HG03457 (cell line): ENCODE results near the gene REXO5.
"Not testable (repeated sequence)": the region's sequence is repeated elsewhere in the genome, so short reads cannot be mapped to it uniquely, and the experiment has no call there.

Experiments
- ATAC-seq: cut with Tn5 transposase; IDR thresholded peaks from one replicate; pipeline ENCODE4 v1.9.1; 2021; ENCODE audit warnings: moderate number of reproducible peaks; ENCODE audit not compliant: unreplicated experiment

Gene REXO5, protein sequence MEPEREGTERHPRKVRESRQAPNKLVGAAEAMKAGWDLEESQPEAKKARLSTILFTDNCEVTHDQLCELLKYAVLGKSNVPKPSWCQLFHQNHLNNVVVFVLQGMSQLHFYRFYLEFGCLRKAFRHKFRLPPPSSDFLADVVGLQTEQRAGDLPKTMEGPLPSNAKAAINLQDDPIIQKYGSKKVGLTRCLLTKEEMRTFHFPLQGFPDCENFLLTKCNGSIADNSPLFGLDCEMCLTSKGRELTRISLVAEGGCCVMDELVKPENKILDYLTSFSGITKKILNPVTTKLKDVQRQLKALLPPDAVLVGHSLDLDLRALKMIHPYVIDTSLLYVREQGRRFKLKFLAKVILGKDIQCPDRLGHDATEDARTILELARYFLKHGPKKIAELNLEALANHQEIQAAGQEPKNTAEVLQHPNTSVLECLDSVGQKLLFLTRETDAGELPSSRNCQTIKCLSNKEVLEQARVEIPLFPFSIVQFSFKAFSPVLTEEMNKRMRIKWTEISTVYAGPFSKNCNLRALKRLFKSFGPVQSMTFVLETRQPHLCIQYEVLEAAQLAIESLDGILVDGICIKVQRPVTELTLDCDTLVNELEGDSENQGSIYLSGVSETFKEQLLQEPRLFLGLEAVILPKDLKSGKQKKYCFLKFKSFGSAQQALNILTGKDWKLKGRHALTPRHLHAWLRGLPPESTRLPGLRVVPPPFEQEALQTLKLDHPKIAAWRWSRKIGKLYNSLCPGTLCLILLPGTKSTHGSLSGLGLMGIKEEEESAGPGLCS

DNA sequence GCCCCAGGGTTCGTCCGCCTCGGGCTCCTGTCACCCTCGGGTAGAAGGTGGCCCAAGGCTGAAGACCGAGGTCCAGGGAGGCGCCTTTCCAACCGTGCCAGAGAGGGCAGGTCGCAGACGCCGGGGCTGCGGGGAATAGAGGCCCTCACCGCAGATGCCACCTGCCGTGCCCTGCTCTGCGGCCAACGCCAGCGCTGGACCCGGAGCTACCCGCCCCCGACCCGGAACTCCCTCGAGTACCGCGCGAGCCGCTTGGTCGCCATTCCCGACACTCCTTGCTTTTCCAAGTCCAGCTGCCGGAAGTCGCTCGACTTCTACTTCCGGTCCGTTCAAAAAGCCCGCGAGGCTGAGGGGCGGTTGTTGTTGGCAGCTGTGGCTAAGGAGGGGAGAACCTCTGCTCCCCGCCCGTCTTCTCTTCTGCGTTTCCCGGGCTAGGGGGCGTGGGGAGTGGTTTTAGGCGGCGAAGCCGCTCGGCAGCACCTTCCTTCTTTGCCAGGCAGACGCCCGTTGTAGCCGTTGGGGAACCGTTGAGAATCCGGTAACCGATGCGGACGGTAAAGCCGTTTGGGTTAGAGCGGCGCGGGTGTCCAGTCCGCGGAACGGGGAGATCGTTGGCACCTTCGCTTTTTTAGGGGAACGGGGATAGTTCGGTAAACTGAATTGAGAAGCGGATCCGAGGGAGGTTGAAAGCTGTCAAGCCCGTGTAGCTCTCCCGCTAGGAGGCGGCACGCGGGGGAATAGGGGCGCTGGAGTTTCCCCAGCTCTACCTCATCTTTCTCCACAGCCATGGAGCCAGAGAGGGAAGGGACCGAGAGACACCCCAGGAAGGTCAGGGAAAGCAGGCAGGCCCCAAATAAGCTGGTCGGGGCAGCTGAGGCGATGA, at the start of gene REXO5, which contains the start of gene ERI2:
TSS of gene REXO5 (plus strand) at position 360 of the 883 bp plus-strand sequence. CDS start at position 787, 427 bp downstream.
TSS of gene ERI2 (minus strand) at position 305 of the 883 bp plus-strand sequence. CDS start at position 263, 42 bp downstream.
- ATAC-seq, result peak; percentile 60

DNA sequence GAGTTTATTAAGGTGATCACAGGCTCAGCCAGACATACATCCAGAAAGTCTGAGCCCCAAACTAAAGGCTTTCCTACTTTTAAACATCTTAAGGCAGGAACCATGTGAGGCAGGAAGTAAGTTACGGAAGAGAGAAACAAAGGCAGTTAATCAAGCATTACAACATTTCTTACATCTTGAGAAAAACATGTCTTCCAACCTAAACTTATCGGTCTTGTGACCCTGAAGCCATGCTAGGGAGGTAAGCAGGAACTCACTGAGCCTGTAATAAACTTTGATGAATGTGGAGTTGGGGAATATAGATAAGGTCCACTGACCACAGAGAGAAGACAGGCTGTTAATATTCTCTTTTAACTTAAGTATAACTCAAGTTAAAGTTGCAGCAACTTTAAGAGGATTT, 46.0 kb upstream of the REXO5 start:
- ATAC-seq, result no peak

DNA sequence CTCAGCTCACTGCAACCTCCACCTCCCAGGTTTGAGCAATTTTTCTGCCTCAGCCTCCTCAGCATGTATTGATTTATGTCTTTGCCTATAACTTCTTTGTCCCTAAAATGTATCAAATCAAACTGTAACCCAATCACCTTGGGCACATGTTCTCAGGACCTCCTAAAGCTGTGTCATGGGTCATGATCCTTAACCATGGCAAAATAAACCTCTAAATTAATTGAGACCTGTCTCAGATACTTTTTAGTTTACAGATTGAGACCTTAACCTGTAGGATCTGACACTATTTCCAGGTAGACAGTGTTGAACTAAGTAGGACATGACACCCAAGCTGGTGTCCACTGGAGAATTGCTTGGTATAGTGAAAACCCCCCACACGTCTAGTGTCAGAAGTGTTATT, 45.2 kb upstream of the REXO5 start:
- no peak for ATAC-seq

DNA sequence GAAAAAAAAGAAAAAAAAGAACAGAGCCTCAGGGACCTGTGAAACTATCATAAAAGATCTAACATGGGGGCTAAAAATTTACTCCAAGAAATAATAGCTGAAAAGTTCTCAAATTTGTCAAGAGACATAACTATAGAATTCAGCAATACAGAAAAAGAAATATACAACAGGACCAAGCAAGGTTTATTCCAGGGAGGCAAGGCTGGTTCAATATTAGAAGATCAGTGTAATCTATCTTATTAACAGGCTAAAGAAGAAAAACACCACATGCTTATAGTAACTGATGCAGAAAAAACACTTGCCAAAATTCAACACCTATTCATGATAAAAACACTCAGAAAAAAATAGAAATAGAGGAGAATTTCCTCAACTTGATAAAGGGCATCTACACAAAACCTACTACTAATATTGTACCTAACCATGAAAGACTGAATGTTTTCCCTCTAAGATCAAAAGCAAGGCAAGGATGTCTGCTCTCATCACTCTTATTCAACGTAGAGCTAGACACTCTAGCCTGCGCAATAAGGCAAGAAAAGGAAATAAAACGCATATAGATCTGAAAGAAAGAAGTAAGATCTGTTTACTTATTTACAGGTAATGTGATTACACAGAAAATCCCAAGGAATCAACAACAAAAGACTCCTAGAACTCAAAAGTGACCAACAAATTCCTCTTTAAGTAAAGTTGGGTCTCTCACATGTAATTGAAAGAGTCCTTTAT, 43.8 kb upstream of the REXO5 start:
- ATAC-seq, result no peak

DNA sequence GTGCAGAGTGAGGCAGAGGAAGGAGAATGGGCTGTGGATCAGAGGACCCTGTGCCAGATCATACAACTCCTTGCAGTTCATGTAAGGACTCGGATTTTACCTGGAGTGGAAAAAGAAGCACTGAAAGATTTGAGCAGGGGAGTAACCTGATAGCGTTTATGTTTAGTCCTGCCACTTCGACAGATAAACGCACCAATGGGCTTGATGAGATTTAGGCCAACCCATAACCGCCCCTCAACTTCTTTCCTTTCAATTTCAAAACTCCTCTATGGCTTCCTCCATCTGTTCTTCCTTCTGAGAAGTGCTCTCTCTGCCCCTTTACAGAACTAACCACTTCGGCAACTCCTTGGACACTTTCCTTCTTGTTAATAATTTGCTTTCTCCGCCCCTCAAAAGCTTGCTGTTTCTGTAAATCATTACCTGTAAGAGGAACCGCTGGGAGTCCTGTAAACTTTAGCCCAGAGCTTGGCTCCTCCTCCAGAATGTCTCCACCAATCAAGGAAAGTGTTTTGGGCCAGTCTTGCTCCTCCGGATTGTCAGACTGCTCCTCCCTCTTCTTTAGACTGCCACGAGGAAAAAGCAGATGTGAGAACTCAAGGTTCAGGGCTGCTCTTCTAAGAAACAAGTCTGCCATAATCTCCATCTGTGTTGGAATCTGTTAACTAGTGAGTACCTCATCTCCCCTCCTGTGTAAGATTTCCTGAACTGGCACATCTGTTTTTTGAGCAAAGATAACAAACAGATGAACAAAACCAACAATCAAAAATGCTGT, 42.7 kb upstream of the REXO5 start, which contains the start of gene ACSM3:
TSS of gene ACSM3 (plus strand) at position 554 of the 772 bp plus-strand sequence. CDS start 6,021 bp downstream, outside the sequence.
- peak; percentile 90 for ATAC-seq

DNA sequence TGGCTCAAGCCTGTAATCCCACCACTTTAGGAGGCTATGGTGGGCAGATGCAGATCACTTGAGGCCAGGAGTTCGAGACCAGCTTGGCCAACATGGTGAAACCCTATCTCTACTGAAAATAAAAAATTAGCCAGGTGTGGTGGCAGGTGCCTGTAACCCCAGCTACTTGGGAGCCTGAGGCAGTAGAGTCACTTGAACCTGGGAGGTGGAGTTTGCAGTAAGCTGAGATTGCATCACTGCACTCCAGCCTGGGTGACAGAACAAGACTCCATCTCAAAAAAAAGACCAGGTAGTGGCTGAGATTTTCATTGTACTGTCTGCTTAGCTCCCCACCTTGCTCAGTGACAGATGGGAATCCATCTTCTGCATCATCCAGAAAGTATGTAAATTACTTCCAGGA, 41.9 kb upstream of the REXO5 start:
- ATAC-seq, result not testable (repeated sequence)

DNA sequence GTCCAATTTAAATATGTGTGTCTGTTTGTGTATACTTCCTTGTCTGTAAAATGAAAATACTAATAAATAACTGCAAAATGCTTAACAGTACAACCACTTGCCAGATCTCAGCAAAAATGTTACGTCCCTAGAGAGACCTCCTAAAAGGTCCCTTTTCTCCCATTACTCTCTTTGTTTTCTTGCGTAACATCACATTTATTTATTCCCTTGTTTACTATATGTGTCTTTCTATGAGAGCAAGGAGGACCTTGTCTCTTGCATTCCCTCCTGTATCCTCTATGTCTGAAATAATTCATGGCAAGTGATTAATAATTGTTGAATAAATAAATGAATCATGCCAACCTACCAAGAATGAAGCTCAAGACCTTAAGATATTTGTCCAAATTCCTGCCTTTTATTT, 40.6 kb upstream of the REXO5 start:
- ATAC-seq, result no peak

DNA sequence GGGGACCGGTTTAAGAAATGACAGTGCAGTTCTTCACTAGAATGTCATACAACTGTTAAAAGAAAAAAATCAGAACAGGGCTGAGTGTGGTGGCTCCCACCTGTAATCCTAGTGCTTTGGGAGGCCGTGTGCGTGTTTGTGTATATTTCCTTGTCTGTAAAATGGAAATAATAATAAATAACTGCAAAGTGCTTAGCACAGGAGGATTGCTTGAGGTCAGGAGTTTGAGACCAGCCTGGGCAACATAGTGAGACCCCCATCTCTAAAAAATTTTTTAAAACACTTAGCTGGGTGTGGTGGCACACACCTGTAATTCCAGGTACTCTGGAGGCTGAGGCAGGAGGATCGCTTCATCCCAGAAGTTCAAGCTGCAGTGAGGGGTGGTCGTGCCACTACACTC, 40.0 kb upstream of the REXO5 start:
- ATAC-seq, result no peak

DNA sequence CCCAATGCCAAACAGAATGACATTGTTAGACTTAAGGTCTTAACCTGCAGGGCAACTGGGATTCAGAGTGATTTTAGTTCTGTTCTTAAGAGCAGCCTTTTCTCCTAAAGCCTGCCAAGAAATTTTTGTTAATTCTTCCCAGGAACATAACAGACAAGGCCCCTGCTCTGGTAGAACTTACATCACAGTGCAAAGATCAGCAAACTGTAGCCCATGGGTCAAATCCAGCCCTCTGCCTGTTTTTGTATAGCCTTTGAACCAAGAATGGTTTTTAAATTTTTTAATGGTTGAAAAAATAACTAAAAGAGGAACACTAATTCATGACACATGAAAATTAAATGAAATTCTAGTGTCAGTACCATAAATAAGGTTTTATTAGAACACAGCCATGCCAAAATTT, 38.8 kb upstream of the REXO5 start:
- no peak for ATAC-seq

DNA sequence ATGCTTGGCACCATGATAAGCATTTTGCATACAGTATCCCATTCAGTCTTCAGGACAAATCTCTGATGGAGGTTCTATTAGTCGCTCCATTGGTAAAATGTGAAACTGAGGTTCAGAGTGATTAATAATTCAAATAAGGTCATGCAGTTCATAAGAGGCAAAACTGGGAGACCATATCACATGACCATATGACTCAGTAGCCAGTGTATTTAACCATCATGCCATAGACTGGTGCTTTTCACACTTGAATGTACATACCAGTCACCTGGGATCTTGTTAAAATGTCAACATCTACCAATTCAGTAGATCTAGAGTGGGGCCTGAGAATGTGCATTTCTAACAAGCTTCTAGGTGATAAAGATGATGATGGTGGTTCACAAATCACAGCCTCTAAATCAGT, 38.2 kb upstream of the REXO5 start:
- no peak for ATAC-seq

DNA sequence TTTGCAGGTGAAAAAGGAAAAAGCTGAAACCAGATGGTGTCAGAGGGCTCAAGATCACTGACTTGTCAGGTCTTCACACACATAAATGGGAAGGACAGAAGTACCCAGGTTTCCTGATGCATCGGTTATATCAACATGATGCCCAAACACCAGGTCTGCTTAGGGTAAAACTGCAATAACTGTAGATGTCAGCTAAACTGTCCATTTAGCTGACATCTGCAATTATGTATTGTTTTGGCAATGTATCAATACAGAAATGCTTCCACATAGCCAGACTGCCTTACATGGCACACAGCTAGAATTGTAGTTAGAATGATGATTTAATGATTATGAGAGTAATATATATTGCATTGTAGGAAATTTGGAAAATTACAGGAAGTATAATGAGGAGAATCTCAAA, 37.5 kb upstream of the REXO5 start:
- ATAC-seq, result no peak

DNA sequence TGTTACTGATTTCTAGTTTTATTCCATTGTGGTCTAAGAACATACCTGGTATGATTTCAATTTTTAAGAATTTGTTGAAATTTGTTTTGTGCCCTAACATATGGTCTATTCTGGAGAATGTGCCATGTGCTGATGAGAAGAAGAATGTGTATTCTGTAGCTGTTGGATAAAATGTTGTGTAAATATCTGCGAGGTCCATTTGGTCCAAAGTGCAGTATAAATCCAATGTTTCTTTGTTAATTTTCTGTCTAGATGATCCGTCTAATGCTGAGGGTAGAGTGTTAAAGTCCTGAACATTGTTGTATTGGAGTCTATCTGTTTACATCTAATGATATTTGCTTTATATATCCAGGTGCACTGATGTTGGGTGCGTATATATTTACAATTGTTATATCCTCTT, 32.6 kb upstream of the REXO5 start:
- no peak for ATAC-seq

DNA sequence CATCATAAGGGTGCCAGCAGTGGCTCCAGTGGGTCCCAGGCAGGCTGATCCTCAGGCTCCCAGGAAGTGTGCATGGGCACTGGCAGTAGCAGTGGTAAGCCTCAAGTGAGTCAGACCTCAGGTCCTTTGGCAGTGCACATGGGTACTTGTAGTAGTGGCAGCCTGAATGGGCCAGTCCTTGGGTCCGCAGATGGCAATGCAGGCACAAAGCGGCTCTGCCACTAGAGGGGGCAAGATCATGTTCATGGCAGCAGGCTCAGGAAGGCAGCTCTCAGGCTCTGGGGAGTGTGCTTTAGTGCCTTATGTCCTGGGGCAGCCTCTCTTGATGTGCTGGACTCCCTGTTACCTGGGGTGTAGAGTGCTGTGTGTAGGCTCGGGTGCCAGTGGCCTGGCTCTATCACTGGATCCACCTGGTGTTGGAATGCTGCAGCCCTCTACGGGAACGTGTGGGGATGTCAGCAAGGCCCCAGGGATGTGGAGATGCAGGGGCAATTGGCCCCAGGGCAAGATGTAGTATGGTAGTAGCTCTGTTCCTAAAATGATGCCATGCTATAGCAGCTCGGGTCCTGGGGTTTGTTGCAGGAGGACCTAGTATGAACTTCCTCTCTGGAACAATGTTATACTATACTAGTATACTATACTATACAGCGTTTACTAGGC, 31.5 kb upstream of the REXO5 start:
- no peak for ATAC-seq

DNA sequence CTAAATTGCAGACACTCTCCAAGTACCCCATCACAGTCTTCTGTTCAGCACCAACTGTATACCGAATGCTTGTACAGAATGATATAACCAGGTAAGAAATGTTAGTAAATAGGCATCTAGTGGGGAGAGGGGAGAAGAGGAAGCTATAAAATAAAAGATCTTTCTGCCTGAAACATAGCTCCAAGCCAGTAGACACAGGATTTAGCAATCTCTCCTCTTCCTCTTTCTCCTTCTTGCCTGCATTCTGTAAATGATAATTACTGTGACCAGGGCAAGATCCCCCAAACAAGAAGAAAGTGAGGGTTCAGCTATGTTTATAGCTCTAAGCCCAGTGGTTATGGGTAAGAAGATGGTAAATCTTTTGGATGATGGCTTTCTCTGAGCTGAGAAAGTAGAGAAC, 24.6 kb upstream of the REXO5 start:
- no peak for ATAC-seq

DNA sequence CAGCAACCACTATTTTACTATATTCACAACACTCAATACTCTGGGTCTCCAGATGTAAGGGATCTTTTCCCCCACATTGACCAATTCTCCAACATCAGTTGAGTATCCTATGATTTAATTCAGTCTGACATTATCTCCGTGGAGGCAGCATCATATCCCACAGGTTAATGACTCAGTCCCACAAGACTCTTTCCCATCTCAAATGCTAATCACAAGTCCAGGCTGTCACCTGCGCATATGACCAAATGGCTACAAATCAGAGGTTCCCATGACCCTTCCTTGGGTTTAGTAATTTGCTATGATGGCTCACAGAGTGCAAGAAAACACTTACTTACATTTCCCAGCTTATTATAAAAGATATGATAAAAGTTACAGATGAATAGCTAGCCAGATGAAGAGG, 23.9 kb upstream of the REXO5 start:
- no peak for ATAC-seq

DNA sequence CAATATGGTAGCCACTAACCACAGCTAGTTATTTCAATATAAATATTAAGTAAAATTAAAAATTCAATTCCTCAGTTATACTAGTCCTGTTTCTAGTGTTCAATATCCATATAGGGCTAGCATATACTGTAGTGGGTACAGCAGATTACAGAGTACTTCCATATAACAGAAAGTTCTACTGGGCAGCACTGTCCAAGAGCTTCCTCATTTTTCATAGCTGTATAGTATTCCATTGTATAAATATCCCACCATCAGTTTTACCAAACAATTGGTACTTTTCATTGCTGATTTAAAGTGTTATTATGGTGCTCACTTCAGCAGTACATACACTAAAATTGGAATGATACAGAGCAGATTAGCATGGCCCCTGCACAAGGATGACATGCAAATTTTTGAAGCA, 22.1 kb upstream of the REXO5 start:
- ATAC-seq, result no peak

DNA sequence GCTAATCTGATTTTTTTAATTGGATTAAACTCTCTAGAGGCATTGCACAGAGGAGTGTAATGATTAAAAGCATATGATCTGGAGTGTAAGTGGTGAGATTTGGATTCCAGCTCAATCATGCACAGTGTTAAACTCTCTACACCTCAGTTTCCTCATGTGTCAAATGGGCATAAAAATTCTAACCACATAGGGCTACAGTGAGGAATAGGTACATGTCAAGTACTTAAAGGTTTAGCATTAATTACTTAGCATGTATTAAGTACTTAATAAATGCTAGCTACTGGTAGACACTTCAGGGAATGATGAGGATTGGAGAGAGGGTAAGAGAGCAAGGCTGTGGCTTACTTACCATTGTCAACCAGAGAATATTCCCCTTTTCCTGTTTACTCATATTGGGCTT, 17.2 kb upstream of the REXO5 start:
- no peak for ATAC-seq

DNA sequence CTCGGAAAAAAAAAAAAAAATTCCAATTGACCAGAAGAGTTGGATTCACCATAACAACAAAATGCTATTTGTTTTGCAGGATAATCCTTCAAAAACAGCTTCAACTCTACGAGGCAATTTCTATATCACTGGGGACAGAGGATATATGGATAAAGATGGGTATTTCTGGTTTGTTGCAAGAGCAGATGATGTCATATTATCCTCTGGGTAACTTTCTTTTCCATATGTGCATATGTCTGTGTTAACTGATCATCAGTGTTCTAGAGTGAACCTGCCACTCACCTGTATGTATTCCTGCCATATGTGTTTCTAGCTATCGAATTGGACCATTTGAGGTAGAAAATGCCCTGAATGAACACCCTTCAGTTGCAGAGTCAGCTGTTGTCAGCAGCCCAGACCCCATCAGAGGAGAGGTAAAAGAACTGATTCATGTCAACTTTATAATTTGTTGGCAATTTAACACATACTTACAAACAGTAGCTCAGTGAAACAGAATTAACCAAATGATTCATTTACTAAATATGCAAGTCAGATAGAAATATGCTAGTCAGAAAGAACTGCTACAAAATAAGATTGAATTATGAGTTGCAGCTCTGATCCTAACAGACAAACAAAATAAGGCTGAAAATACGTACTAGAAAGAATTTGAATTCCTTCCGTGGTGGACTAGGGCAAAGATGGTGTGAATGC, 14.3 kb upstream of the REXO5 start:
- no peak for ATAC-seq

DNA sequence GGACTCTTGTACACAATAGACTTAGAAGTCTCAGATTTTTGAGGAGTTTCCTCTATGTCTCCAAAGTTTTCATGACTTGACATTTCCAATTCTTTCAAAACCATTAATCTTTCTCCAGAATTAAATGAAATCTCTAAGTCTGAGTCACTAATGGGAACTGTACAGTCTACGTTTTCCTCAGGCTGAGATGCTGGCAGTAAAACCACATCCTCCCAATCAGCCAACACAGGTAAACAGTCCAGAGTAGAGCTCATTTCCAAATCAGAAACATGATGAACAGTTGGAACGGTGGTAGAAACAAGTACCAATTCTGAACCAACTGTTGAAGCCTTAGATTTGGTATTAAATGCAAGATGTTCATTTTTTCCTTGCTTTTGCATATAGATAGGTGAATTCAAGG, 8.0 kb upstream of the REXO5 start:
- no peak for ATAC-seq
